Measurements from ENCODE around the gene ZNF396.

The ZNF396 gene

GRCh38 chr18:35334212-35334611, 42.9 kb downstream of the ZNF396 start:
- DNase-seq: no peak

- DNase-seq: no peak
Measured at GRCh38 chr18:35331367-35332087, 45.6 kb downstream of the ZNF396 start.

GRCh38 chr18:35328868-35329267, 48.3 kb downstream of the ZNF396 start:
- DNase-seq: no peak

- DNase-seq: no peak
Measured at GRCh38 chr18:35326695-35327387, 50.3 kb downstream of the ZNF396 start.

GRCh38 chr18:35324926-35325655, 52.0 kb downstream of the ZNF396 start:
- DNase-seq: no peak

GRCh38 chr18:35322486-35323458, 54.4 kb downstream of the ZNF396 start:
- DNase-seq: no peak

Data from stimulated activated CD8-positive, alpha-beta memory T cell treated with anti-CD3 and anti-CD28 coated beads, Interleukin-4, amount 100 ng/mL, for 48 hours (primary cell).